ENCODE data around the gene PDLIM3.

DNA sequence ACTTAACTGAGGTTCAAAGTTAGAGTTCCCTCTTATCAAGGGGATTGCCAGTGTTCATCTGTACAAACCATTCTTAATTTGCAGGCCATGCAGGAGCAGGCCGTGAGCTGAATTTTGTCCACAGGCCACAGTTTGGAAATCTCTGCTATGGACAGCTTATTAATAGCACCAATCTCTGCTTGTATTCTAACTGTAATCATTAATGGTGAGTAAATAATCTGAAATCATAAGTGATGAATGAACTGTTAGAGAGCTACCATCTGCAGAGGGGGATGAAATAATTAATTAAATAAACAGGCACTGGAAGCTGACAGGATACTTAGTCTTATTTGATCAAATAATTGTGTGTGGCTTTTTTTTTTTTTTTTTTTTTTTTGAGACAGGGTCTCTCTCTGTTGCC is 48.5 kb upstream of the PDLIM3 start:
- TF ChIP-seq, protein P1, sequence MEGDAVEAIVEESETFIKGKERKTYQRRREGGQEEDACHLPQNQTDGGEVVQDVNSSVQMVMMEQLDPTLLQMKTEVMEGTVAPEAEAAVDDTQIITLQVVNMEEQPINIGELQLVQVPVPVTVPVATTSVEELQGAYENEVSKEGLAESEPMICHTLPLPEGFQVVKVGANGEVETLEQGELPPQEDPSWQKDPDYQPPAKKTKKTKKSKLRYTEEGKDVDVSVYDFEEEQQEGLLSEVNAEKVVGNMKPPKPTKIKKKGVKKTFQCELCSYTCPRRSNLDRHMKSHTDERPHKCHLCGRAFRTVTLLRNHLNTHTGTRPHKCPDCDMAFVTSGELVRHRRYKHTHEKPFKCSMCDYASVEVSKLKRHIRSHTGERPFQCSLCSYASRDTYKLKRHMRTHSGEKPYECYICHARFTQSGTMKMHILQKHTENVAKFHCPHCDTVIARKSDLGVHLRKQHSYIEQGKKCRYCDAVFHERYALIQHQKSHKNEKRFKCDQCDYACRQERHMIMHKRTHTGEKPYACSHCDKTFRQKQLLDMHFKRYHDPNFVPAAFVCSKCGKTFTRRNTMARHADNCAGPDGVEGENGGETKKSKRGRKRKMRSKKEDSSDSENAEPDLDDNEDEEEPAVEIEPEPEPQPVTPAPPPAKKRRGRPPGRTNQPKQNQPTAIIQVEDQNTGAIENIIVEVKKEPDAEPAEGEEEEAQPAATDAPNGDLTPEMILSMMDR (IDR thresholded peaks at IDR 0.05; ENCODE audit: insufficient read depth, low read length) = no peak
- TF ChIP-seq GABPA (IDR thresholded peaks at IDR 0.05; ENCODE audit: low read depth) (no peak), REST (IDR thresholded peaks at IDR 0.05; ENCODE audit: insufficient replicate concordance, low read depth) (no peak), POLR2AphosphoS5 (IDR thresholded peaks at IDR 0.05; ENCODE audit: low read depth) (no peak), SPI1 (IDR thresholded peaks at IDR 0.05; ENCODE audit: borderline replicate concordance, low read depth) (no peak)
